Prostate gland (tissue), 2 donors: ENCODE results near the gene USP24.

Experiments
- CTCF ChIP-seq, 4 experiments: fragments of 200-600 bp in 2 of 4; fragments of 450-650 bp in 2 of 4; sonication (generic) in 2 of 4; IDR thresholded peaks; 1 replicate in 3 of 4; 2 replicates in 1 of 4; pipeline ENCODE4 v1.5.1; 2016 to 2019; ENCODE audit warnings: antibody characterized with exemption in 4 of 4, mild to moderate bottlenecking in 2 of 4, moderate library complexity in 2 of 4
- POLR2A ChIP-seq: fragments of 450-650 bp; IDR thresholded peaks from one replicate; pipeline ENCODE4 v1.6.1; 2016; ENCODE audit warnings: antibody characterized with exemption, mild to moderate bottlenecking

GRCh38 chr1:55179177-55179835, 35.9 kb downstream of the USP24 start:
- no peak for TF ChIP-seq POLR2A
- TF ChIP-seq CTCF (IDR thresholded peaks at IDR 0.05), result no peak
